Camera-type eye (tissue), 1 donor: ENCODE results near the gene VKORC1. TPM values are rescaled to one million over a fixed set of nuclear protein-coding genes. Genes with fewer than 3 reads are reported as not detected.

Experiments
- total RNA-seq: library from RNA; depleted of rRNA; stranded (reverse); fragments of >200 nt; gene quantifications from one replicate; pipeline ENCODE4 v1.2.3, GENCODE V29; 2014

VKORC1 gene
- total RNA-seq: 66.6 TPM

GRCh38 chr16:31094424-31095120 lies at the start of gene VKORC1:
TSS of gene VKORC1 (minus strand) at chr16:31094797. CDS start at chr16:31094729, 68 bp downstream.

GRCh38 chr16:31135535-31136286 lies 41.1 kb upstream of the VKORC1 start, which contains the start of gene PRSS8:
TSS of gene PRSS8 (minus strand) at chr16:31135727. CDS start at chr16:31135498, 229 bp downstream.

GRCh38 chr16:31117384-31118222 lies 23.0 kb upstream of the VKORC1 start, which contains the start of gene KAT8:
TSS of gene KAT8 (plus strand) at chr16:31117664. CDS start at chr16:31117682, 18 bp downstream.

GRCh38 chr16:31108035-31108793 lies 13.6 kb upstream of the VKORC1 start, which contains the start of gene BCKDK:
TSS of gene BCKDK (plus strand) at chr16:31108386. CDS start at chr16:31109224, 838 bp downstream.

GRCh38 chr16:31088459-31089183 lies 6.0 kb downstream of the VKORC1 start, which contains the start of gene PRSS53:
TSS of gene PRSS53 (minus strand) at chr16:31088943. CDS start at chr16:31088809, 134 bp downstream.

GRCh38 chr16:31073970-31074813 lies 20.4 kb downstream of the VKORC1 start, which contains the start of the genes ZNF646 and ZNF668:
TSS of gene ZNF646 (plus strand) at chr16:31074422. CDS start at chr16:31076325, 1,903 bp downstream.
TSS of gene ZNF668 (minus strand) at chr16:31074240. CDS start at chr16:31064459, 9,781 bp downstream.

Other genes starting within 250 kb of the VKORC1 start
- gene BCL7C, start 200.7 kb downstream of the VKORC1 start, total RNA-seq: 34.7 TPM
- gene CTF1, start 198.2 kb downstream of the VKORC1 start, total RNA-seq: 1.6 TPM
- 23.4 TPM for gene FBXL19, start 171.2 kb downstream of the VKORC1 start, total RNA-seq
- 17.2 TPM for gene ORAI3, start 145.7 kb downstream of the VKORC1 start, total RNA-seq
- 9.0 TPM for gene SETD1A, start 137.0 kb downstream of the VKORC1 start, total RNA-seq
- 8.4 TPM for gene HSD3B7, start 109.6 kb downstream of the VKORC1 start, total RNA-seq
- gene STX1B, start 84.2 kb downstream of the VKORC1 start, total RNA-seq: 9.1 TPM
- 30.6 TPM for gene STX4, start 61.2 kb downstream of the VKORC1 start, total RNA-seq
- 5.4 TPM for gene ZNF668, start 20.6 kb downstream of the VKORC1 start, total RNA-seq
- gene ZNF646, start 20.4 kb downstream of the VKORC1 start, total RNA-seq: 18.0 TPM
- gene PRSS53, start 5.9 kb downstream of the VKORC1 start, total RNA-seq: 4.1 TPM
- gene BCKDK, start 13.6 kb upstream of the VKORC1 start, total RNA-seq: 21.9 TPM
- gene KAT8, start 22.9 kb upstream of the VKORC1 start, total RNA-seq: 56.6 TPM
- 6.2 TPM for gene PRSS8, start 40.9 kb upstream of the VKORC1 start, total RNA-seq
- gene PRSS36, start 55.3 kb upstream of the VKORC1 start, total RNA-seq: not detected
- gene FUS, start 85.3 kb upstream of the VKORC1 start, total RNA-seq: 155 TPM
- gene PYCARD, start 108.0 kb upstream of the VKORC1 start, total RNA-seq: 8.5 TPM
- gene TRIM72, start 119.3 kb upstream of the VKORC1 start, total RNA-seq: 7.6 TPM
- not detected for gene PYDC1, start 122.3 kb upstream of the VKORC1 start, total RNA-seq
- 3.6 TPM for gene ITGAM, start 165.2 kb upstream of the VKORC1 start, total RNA-seq